Colonic mucosa (tissue), 4 donors: ENCODE measurements around the gene PDE4A. TPM values are rescaled to one million over a fixed set of nuclear protein-coding genes. Genes with fewer than 3 reads are reported as not detected.
A peak's percentile ranks its signal among the peaks of the same experiment; 100 is the strongest.
"Not testable (repeated sequence)": the region's sequence is repeated elsewhere in the genome, so short reads cannot be mapped to it uniquely, and the experiment has no call there.

Source experiments
- DNase-seq: peaks from one replicate; pipeline ENCODE4 v3.0.0-alpha.2; 2020
- H3K27ac ChIP-seq: fragments of 200-600 bp; one replicate; pipeline ENCODE4 v1.8.0; 2021
- H3K27me3 ChIP-seq: fragments of 200-600 bp; one replicate; pipeline ENCODE4 v1.8.0; 2021
- H3K36me3 ChIP-seq: fragments of 200-600 bp; one replicate; pipeline ENCODE4 v1.8.0; 2021
- H3K4me1 ChIP-seq: fragments of 200-600 bp; one replicate; pipeline ENCODE4 v1.8.0; 2021; ENCODE audit warnings: mild to moderate bottlenecking
- H3K4me3 ChIP-seq: fragments of 200-600 bp; one replicate; pipeline ENCODE4 v1.8.0; 2021
- H3K9ac ChIP-seq, 2 donors: one replicate each; pipeline ENCODE4 v1.7.0; 2013; ENCODE audit warnings: control low read depth in 2 of 2, low read depth in 2 of 2, low read length in 2 of 2
- H3K9me3 ChIP-seq: fragments of 200-600 bp; one replicate; pipeline ENCODE4 v1.8.0; 2021
- intact Hi-C: fragments of 100-400 bp; cut with DNase I; formaldehyde crosslinking; loops from one replicate; pipeline ENCODE4 v1.14.1; 2022
- total RNA-seq, 2 donors: library from RNA; stranded (reverse); fragmentation: NEBNext Ultra II Directional in 1 of 2; extraction: Animal tissue kit (Norgen Biotek cat#: 25700) in 1 of 2; gene quantifications; one replicate each; pipeline ENCODE4 v1.2.1, GENCODE V29; 2021
- TF ChIP-seq, protein P1 (sequence below): fragments of 200-600 bp; IDR thresholded peaks from one replicate; pipeline ENCODE4 v1.8.0; 2022; ENCODE audit warnings: antibody characterized with exemption, mild to moderate bottlenecking
- donor health status: healthy.
- donor health status: DM: no; HTN: no; CAD: no.
- donor health status: DM: no; HTN: no; CAD: no.

PDE4A gene
- total RNA-seq, 2 donors from 2014 or later, result 8.6 to 13.8 TPM

DNA sequence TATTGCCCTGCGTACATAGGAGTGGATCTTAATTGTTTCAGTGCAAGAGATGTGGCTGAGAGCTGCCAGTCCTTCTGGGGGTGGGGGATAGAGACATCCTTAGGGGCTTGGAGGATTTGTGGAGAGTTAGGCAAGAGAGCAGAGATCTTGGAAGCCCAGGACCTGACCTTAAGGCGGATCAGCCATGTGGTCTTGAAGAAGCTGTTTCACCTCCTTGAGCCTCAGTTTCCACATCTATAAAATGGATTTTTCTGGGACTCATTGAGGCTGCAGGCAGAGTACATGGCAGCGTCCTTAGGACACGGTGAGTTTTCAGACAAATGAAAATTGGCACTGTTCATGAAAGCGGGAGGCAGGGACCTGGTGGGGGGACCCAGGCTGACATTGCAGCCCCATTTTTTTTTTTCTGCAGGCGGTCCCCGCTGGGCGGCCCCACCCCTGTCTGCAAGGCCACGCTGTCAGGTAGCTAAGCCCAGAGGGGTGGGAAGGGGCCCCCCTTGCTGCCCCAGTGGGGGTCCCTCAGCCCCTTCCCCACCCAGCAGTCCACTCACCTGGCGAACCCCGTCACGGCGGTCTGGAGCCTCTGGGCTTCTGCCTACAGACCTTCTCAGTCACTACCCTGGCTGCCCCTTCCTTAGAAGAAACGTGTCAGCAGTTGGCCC, 30.0 kb downstream of the PDE4A start:
- Histone ChIP-seq H3K36me3 (no peaks in the 10 kb centered on the region), H3K27me3 (no peaks in the 10 kb centered on the region), H3K9ac (no peak overlapping the region), H3K27ac (peak overlapping the region; percentile 67), H3K4me1 (no peaks in the 10 kb centered on the region), H3K4me3 (no peak overlapping the region), H3K9me3 (no peaks in the 10 kb centered on the region)
- intact Hi-C loops, result no loop called here
- TF ChIP-seq, protein P1, sequence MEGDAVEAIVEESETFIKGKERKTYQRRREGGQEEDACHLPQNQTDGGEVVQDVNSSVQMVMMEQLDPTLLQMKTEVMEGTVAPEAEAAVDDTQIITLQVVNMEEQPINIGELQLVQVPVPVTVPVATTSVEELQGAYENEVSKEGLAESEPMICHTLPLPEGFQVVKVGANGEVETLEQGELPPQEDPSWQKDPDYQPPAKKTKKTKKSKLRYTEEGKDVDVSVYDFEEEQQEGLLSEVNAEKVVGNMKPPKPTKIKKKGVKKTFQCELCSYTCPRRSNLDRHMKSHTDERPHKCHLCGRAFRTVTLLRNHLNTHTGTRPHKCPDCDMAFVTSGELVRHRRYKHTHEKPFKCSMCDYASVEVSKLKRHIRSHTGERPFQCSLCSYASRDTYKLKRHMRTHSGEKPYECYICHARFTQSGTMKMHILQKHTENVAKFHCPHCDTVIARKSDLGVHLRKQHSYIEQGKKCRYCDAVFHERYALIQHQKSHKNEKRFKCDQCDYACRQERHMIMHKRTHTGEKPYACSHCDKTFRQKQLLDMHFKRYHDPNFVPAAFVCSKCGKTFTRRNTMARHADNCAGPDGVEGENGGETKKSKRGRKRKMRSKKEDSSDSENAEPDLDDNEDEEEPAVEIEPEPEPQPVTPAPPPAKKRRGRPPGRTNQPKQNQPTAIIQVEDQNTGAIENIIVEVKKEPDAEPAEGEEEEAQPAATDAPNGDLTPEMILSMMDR, result no peak
- no peak for DNase-seq

- intact Hi-C loops, result no loop called here
- TF ChIP-seq, protein P1, result no peak
- DNase-seq, result peak; percentile 93
- Histone ChIP-seq H3K36me3 (no peaks in the 10 kb centered on the region), H3K9me3 (no peaks in the 10 kb centered on the region), H3K4me1 (no peaks in the 10 kb centered on the region), H3K4me3 (no peak overlapping the region), H3K27me3 (no peaks in the 10 kb centered on the region), H3K9ac (peak overlapping the region in 1 of 2 donors; percentile 65), H3K27ac (peak overlapping the region; percentile 67)
Observed at GRCh38 chr19:10450853-10451609, 30.7 kb downstream of the PDE4A start.

DNA sequence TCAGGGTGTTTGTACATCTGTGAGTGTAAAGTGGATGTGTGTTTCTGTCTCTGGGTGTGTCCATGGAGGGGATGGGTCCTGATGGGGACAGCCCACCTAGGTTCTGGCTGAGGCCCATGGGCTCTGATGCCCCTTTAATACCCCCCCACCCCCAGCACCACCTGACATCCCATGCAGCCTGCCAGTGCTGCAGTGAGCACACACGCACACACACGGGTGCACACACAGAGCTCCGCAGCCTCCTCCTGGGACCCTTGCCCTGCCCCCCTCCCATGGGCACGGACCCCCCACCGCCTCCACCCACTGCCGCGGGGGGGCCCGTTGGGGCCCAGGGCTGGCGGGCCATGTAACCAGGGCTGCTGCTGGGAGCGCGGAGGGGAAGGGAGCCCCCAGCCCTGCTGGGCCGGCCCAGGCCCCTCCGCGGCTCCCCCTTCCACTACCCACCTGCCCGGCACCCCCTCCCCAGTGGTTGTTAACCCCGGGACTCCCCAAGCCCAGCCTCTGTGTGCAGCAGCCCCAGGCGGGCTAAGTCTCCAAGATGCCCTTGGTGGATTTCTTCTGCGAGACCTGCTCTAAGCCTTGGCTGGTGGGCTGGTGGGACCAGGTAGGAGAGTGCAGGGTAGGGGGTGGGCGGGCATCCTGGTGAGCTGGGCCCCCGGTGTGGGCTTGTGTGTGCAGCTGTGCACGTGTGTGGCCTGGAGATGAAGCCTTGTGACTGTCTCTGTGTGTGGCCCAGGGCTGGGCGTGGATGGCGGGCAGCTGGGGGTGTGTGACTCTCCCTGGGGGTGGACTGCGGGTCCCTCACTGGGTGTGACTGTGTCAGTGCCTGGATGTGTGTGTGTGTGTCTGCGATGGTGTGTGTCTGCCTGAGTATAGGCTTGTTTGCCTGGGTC, 32.6 kb downstream of the PDE4A start:
- intact Hi-C loops, result no loop called here
- Histone ChIP-seq H3K9ac (peak overlapping the region in 1 of 2 donors; percentile 65), H3K27me3 (no peaks in the 10 kb centered on the region), H3K9me3 (no peaks in the 10 kb centered on the region), H3K27ac (no peak overlapping the region), H3K4me3 (no peak overlapping the region), H3K36me3 (no peaks in the 10 kb centered on the region), H3K4me1 (no peaks in the 10 kb centered on the region)
- DNase-seq, result no peak
- TF ChIP-seq, protein P1, result no peak

- H3K9ac ChIP-seq, result no peak overlapping the region
- intact Hi-C loops, result no loop called here
Observed at GRCh38 chr19:10453852-10454251, 33.5 kb downstream of the PDE4A start.

GRCh38 chr19:10454267-10454666, 33.9 kb downstream of the PDE4A start:
- H3K9me3 ChIP-seq, result no peaks in the 10 kb centered on the region
- H3K27ac ChIP-seq, result no peak overlapping the region
- no peak overlapping the region for H3K4me3 ChIP-seq
- H3K27me3 ChIP-seq, result no peaks in the 10 kb centered on the region
- H3K9ac ChIP-seq, result no peak overlapping the region
- no peak for DNase-seq
- H3K4me1 ChIP-seq, result no peaks in the 10 kb centered on the region
- TF ChIP-seq, protein P1, result no peak
- intact Hi-C loops, result no loop called here
- H3K36me3 ChIP-seq, result no peaks in the 10 kb centered on the region

More at GRCh38 chr19:10453852-10454251, 33.5 kb downstream of the PDE4A start:
- Histone ChIP-seq H3K9me3 (no peaks in the 10 kb centered on the region), H3K4me3 (no peak overlapping the region), H3K4me1 (no peaks in the 10 kb centered on the region), H3K27ac (no peak overlapping the region), H3K36me3 (no peaks in the 10 kb centered on the region), H3K27me3 (no peaks in the 10 kb centered on the region)
- TF ChIP-seq, protein P1, result no peak
- no peak for DNase-seq

DNA sequence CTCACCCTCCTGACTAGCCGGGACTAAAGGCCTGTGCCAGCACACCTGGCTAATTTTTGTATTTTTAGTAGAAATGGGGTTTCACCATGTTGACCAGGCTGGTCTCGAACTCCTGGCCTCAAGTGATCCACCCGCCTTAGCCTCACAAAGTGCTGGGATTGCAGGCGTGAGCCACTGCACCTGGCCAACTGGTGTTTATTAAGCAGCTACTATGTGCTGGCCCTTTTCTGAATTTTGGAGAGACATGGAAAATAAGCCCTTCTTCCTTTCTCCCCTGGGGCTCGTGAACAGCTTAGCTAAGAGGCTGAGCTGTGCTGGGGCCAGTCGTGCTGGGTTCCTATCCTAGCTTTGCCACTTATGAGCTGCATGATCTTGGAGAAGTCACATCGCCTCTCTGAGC, 38.4 kb downstream of the PDE4A start:
- H3K4me1 ChIP-seq, intact Hi-C loops, H3K27ac ChIP-seq, H3K27me3 ChIP-seq, H3K9ac ChIP-seq, H3K36me3 ChIP-seq, H3K9me3 ChIP-seq, DNase-seq, H3K4me3 ChIP-seq: not testable (repeated sequence)
